ENCODE results near the gene RBM19.

The RBM19 gene

DNA sequence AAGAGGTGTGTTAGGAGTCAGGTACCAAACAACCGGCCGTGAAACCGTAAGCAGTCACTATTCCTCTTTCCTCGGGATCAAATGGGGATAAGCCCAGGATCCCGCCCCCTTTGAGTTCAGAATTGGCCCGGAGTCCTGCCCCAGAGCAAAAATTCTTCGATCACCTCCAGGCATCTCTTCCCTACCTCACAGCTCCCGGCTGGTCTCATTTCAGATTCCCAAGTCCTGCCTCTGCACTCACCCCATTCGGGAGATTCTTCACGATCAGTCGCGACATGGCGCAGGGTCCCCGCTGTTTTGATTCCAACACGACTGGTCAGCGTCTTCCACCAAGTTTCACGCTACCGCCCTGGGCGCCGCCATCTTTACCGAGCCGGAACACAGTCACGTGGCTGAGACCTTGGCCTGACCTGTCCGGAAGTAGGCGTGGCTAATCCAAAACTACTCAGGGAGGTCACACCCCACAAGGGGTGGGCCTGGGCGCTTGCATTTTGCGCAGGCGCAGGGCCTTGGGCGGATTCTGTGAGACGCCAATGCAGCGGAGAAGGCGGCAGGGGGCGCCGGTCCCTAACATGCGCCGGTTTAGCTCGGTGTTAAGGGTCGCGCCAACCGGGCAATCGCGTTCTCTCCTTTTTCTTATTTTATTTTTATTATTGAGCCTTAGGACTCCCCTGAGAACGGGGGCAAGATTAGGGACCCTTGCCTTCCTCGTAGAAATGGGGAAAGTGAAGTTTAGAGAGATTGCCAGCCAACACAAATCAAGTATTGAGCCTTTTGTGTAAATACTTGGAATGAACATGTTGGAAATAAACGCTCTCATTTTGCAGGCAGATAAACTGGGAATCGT lies at the start of gene RBM19:
TSS of gene RBM19 (minus strand) at position 375 of the 847 bp plus-strand sequence. CDS start at position 277, 98 bp downstream.
- TF ChIP-seq, protein P1, sequence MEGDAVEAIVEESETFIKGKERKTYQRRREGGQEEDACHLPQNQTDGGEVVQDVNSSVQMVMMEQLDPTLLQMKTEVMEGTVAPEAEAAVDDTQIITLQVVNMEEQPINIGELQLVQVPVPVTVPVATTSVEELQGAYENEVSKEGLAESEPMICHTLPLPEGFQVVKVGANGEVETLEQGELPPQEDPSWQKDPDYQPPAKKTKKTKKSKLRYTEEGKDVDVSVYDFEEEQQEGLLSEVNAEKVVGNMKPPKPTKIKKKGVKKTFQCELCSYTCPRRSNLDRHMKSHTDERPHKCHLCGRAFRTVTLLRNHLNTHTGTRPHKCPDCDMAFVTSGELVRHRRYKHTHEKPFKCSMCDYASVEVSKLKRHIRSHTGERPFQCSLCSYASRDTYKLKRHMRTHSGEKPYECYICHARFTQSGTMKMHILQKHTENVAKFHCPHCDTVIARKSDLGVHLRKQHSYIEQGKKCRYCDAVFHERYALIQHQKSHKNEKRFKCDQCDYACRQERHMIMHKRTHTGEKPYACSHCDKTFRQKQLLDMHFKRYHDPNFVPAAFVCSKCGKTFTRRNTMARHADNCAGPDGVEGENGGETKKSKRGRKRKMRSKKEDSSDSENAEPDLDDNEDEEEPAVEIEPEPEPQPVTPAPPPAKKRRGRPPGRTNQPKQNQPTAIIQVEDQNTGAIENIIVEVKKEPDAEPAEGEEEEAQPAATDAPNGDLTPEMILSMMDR (IDR thresholded peaks at IDR 0.05; ENCODE audit: low read depth, low read length), result peak; percentile 91
- DNase-seq (ENCODE audit: low read depth in 2 of 2), result peak; percentile 98
- H3K4me3 ChIP-seq (replicated peaks in 1 of 2; ENCODE audit: low read depth in 2 of 2, low read length in 2 of 2), result peak within 1 kb of the TSS; percentile 72 to 89

GRCh38 chr12:114015851-114016250 lies 49.7 kb upstream of the RBM19 start:
- no peak overlapping the region for H3K4me3 ChIP-seq (replicated peaks in 1 of 2; ENCODE audit: low read depth in 2 of 2, low read length in 2 of 2)
- no peak for DNase-seq (ENCODE audit: low read depth in 2 of 2)
- TF ChIP-seq, protein P1 (IDR thresholded peaks at IDR 0.05; ENCODE audit: low read depth, low read length), result no peak

- DNase-seq (ENCODE audit: low read depth in 2 of 2), result peak; percentile 38 to 42
- TF ChIP-seq, protein P1 (IDR thresholded peaks at IDR 0.05; ENCODE audit: low read depth, low read length), result peak; percentile 24
- H3K4me3 ChIP-seq (replicated peaks in 1 of 2; ENCODE audit: low read depth in 2 of 2, low read length in 2 of 2), result no peak overlapping the region
Observed at GRCh38 chr12:114013575-114014345, 47.6 kb upstream of the RBM19 start.

GRCh38 chr12:114012744-114013431 lies 46.8 kb upstream of the RBM19 start:
- H3K4me3 ChIP-seq (replicated peaks in 1 of 2; ENCODE audit: low read depth in 2 of 2, low read length in 2 of 2), result no peak overlapping the region
- TF ChIP-seq, protein P1 (IDR thresholded peaks at IDR 0.05; ENCODE audit: low read depth, low read length), result no peak
- DNase-seq (ENCODE audit: low read depth in 2 of 2), result no peak

DNA sequence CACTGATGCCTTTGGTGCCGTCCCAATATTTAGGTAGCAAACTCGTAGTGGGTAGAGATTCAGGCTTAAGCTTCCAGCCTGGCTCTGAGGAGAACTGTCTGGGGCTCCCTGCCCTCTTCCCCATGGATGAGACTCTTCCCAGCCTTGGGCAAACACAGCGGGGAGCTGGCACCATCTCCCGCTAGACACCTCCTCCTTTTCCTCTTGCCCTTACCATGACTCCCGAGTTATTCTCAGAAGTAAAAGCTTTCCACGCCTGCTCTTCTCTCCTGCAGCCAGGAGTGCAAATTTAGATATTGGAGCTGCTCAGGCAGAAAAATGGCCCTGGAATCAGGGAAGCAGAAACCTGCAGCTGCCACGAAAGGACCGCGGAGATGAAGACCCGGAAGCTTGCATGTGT lies 45.6 kb upstream of the RBM19 start:
- DNase-seq (ENCODE audit: low read depth in 2 of 2), result no peak
- H3K4me3 ChIP-seq (replicated peaks in 1 of 2; ENCODE audit: low read depth in 2 of 2, low read length in 2 of 2), result no peak overlapping the region
- TF ChIP-seq, protein P1 (IDR thresholded peaks at IDR 0.05; ENCODE audit: low read depth, low read length), result no peak
